Measurements from ENCODE around the gene TNS4.

The TNS4 gene

DNA sequence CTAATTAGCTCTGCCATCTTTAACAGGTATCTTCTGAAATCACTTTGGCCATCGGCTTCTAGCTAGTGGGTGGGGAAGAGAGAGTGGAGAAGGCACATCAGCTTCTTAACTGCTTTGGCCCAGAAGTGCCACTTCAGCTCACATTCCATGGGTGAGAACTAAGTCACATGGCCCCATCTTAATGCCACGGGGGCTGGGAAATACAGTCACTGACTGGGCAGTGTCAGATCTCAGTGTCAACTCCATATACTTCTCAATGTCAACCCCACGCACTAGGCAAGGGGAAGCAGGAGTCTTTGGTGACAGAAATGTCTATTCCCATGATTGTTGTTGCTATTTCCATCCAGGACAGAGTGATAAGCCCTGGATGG is 34.5 kb upstream of the TNS4 start:
- no peak for DNase-seq

DNA sequence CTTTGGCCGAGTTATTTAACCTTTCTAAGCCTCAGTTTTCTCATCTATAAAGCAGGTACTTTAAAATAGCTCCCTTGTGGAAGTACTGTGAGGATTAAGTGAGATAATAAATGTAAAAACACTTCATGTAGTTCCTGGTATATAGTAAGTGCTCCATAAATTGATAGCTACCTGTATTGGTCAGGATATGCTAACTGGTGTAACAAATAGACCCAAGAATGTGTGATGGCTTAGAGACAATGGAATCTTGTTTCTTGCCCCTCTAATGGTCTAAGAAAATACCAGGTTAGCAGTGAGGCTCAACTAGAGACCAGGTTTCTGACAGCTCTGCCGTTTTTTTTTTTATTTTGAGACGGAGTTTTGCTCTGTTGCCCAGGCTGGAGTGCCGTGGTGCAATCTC is 34.0 kb upstream of the TNS4 start:
- DNase-seq, result no peak

DNA sequence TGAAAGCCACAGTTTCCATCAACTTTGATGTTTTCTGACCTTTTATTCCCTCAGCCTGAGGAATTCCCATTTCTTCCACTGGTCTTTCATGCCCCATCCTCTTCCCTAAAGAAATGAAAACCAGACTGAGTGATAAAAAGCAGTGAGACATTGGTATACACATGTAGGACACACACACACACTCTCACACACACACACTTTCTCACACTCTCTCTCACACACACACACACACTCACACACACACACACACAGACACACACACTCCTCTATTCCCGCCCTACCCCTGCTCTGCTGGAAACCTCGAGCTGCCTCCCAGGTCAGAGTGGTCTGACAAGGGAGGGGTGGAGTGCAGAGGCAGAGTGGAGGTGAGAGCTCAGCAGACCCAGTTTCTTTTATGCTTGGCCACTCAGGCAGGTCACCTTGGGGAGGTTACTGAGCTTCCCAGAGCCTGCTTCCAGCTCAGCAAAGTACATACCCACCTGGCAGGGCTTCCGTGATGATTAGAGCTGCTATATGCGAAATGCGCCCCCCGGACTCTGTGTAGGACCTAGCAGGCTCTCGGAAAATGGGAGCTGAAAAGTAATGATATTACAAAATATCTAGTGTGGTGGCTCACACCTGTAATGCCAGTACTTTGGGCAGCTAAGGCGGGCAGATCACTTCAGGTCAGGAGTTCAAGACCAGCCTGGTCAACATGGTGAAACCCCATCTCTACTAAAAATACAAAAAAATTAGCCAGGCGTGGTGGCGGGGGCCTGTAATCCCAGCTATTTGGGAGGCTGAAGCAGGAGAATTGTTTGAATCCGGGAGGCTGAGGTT is 33.2 kb upstream of the TNS4 start:
- no peak for DNase-seq

DNA sequence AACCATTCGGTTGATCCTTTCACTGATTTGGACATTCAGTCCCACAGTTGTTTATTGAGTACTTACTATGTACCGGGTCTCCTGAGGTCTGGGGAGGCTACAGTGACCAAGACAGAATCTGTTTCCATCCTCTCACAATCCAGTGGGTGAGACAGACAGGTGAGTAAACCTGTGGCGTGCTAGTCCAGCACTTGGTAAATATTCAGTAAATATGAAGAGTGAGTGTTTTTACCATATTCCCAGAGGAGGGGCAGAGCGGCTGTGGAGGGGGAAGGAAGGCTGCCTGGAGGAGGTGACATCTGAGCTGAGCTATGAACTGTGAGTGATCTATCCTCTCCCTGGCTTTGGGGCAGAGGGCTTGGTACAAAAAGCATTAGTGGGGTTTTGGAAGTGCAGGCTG is 32.5 kb upstream of the TNS4 start:
- no peak for DNase-seq

DNA sequence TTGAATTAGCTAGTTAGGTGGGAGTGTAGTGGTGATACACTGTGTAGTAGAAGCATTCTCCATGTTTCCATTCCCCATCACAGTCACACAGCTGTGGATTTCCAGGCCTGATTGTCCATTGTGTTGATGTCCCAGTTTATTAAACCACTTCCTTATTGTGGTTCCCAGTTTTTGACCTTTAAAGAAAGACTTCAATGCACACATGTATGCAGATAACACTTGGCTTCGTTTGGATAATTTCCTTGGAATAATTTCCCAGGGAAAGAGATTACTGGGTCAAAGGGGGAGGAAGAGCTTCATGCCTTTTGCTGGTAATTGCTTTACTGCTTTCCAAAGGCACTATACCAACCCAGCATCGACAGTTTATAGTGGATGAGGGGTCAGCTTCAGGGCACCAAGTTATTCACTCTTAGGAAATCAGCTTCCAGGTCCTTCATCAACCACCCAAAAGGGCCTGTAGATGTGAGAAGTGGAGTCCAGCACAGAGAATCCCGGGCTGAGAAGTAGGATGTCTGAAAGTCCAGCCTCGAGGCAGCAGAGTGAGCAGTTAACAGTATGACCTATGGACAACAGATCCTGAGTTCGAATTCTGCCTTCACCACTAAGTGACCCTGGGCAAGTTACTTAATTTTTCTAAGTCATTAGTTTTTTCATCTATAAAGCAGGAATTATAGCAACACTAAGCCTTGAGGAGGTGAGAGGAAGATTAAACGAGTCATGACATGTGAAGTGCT is 31.3 kb upstream of the TNS4 start:
- DNase-seq, result no peak

DNA sequence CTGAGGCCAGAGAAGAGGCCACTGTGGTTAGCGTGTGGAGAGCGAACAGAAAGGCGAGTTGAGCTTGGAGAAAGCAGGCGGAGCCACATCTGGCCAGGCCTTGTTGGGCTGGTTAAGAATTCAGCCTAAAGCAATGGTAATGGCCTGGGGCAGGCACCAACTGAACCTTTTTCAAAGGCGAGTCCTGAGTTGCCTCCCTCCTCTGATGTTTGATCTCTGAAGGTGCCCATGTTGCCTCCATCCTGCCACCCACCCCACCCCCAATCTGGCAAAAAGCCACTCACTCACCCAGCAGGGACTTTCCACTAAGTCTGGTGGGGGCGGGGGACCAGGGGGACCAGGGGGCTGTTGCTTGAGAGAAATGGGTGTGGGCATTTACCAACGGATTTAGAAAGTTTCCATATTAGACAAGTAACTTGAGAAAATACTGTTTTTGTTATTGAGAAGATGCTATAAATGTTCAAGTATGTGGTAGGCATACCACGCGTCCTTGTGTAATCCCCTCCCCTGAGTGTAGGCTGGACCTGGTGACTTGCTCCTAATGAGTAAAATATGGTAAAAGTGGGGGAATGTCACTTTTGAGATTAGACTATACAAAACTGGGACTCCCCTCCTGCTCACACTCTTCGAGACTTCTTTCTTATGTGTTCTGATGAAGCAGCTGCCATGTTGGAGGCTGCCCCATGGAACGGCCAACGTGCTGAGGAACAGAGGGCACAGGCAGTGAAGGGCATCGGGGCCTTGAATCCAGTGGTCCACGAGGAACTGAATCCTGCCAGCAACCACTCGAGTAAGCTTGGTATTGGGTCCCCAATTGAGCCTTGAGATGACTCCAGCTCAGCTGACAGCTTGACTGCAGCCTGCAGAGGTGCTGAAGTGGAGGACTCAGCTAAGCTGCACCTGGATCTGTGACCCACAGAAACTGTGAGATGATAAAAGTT is 29.9 kb upstream of the TNS4 start:
- DNase-seq, result peak; percentile 83

DNA sequence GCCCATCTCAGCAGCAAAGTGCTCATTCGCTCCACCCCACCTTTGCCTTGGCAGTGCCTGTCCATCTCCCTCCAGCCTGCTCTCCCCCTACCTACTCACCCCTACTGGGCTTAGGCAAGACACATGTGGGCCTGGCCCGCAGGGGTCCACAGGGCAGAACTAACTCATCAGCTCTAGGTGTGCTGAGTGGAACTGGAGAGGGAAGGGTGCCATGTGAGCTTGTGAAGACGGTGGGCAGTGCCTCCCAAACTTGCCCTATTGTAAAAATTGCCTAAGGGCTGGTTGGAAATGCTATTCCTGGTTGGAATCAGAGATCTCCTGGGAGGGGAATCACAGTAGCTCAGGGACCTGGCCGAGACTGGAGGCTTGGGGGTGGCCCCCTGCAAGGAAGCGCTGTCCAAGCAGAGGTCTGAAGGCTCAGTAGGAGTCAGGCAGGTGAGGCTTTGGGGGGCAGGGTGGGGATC is 29.1 kb upstream of the TNS4 start:
- DNase-seq, result no peak

DNA sequence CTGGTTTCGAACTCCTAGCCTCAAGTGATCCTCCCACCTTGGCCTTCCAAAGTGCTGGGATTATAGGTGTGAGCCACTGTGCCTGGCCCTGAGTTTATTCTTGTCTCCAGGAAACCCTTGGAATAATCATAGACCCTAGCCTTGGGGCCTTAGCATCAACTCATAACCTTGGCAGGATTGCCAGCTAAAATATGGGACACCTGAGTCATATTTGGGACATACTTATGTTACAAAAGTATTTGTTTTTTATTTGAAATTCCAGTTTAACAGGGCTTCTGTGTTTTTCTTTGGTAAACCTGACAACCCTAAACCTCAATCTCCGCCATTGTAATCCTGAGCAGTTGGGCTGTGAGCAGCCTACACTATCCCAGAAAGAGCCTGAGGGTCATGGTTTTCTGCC is 28.6 kb upstream of the TNS4 start:
- no peak for DNase-seq

DNA sequence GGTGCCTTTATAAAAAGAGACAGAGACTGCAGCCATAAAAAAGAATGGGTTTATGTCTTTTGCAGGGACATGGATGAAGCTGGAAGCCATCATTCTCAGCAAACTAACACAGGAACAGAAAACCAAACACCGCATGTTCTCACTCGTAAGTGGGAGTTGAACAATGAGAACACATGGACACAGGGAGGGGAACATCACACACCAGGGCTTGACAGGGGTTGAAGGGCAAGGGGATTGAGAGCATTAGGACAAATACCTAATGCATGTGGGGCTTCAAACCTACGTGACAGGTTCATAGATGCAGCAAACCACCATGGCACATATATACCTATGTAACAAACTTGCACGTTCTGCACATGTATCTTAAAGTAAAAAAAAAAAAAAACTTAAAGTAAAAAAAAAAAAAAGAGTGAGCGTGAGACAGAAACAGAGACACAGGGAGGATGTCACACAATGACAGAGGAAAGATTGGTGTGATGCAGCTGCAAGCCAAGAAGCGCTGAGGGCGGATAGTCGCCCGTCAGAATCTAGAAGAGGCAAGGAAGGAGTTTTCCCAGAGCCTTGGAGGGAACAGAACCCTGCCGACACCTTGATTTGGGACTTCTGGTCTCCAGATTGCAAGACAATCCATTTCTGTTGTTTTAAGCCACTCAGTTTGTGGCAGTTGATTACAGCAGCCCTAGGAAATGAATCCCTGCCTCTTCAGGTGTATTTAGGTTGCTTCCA is 27.4 kb upstream of the TNS4 start:
- no peak for DNase-seq

DNA sequence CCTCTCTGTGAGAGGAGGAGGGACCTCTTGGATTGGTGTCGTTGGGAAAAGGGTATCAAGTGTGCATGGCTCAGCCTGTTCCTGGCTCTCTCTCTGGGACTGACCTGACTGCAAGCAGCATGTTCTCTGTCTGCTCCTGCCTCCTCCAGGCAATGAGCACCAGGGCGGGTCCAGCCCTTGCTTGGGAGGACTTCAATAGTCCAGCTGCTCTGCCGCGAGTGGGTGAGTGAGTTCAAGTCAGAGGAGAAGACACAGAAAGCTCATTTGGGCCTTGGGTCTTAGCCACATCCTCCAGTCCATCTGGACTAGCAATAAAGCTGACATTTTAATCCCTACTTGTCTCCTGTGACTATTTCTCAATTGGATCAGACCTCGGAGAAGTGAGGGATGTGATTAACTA is 25.2 kb upstream of the TNS4 start:
- DNase-seq, result no peak

DNA sequence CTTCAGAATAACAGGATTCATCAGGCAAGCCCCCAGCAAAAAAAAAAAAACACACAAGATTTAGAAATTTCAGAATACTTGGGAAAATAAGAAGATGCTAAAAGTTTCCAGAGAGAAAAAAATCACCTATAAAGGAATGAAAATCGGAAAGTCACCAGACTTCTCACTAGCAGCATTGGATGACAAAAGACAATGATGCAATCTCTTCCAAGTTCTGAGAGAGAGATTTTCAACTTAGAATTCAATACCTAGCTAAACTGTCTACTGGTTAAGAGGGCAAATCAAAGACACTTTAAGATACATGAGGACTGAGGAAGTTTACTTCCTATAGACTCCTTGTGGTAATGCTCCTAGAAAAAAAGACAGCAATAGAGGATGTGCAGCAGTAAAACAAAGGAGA is 23.9 kb upstream of the TNS4 start:
- no peak for DNase-seq

DNA sequence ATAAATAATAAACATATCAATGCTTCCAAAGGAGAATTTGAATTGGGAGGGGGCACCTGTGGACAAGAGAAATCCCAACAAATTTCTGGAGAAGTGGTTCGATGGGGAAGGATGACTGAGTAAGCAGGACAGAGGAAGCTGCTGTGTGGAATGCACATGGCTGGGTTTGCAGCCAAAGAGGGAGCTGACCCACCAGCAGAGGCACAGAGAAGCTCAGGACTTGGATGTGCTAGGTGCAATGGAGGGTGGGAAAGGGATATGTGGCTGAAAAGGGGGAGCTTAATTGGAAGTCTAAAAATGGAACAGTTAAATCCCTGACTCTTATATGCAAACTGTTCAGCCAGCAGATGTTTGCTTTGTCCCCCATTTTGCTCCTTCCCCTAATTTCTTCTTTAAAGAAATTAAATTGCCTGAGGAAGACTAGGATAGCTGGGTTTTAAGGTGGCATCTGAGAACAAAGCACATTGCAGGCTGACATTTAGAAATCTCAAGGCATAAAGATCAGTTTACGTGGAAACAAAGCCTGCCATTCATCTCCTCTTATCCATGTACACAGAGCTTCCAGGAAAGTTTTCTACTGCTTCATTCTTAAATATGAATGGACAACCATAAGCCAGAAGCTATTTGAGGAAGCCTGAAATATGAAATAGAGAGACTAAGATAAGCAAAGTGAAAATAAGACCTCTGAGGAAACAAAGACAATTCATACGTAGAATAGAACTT is 23.0 kb upstream of the TNS4 start:
- DNase-seq, result no peak

DNA sequence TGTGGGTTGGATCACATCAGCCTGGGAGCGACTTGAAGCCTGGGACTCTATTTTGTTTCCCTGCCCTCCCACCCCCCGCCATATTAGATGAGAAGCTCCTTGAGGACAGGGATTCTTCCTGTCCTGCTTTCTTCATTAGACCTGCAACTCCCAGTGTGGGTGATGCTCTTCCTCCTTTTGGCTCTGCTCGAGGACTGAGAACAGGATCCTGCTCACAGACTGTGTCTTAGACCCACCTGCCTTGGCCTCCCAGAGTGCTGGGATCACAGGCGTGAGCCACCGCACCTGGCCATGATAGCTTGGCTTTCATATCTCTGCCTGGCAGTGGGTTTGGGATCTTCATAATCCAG is 21.5 kb upstream of the TNS4 start:
- DNase-seq, result no peak

DNA sequence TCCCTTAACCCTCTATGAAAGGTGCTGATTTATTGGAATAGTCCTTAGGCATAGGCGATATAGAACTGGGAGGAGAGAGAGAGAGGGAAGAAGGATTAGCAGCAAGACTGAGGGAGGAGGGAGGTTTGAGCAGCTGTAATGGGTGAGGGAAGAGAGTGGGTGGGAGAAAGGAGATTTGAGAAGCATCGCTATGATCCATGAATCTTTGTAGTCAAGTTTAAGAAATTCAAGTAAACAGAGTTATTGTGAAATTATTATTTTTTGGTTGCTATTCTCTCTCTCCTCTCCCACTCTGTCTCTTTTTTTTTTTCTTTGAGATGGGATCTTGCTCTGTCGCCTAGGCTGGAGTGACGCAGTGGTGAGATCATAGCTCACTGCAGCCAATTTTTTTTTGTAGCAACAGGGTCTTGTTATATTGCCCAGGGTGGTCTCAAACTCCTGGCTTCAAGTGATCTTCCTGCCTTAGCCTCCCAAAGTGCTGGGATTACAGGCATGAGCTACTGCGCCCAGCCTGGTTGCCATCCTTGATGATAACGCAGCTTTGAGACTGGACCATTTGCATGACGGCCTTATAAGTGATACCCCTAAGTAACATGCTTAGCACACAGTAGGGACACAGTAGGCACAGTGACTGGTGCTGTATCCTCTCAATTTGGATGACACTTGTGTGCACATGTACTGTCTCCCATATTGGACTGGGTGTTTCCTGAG is 21.0 kb upstream of the TNS4 start:
- DNase-seq, result no peak

DNA sequence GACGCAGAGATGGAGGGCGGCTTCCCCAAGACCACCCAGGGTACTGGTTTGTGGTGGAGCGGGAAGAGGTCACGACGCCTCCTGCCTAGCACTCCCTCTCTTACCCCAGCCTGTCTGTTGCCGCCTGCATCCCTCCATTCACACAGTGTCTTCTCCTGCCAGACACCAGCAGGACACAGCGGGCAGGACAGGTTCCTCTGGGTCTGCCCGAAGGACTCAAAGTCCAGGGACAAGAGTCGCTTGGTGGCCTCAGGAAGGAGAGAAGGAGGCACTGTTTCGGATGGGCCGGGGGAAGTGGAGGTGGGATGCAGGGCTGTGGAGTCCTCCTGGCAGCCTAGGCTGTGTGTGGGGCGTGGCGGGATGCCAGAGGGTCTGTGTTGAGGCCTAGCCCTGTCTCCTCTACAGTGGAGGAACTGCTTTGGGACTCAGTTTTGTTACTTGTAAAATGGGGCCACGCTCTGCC is 19.6 kb upstream of the TNS4 start:
- no peak for DNase-seq

DNA sequence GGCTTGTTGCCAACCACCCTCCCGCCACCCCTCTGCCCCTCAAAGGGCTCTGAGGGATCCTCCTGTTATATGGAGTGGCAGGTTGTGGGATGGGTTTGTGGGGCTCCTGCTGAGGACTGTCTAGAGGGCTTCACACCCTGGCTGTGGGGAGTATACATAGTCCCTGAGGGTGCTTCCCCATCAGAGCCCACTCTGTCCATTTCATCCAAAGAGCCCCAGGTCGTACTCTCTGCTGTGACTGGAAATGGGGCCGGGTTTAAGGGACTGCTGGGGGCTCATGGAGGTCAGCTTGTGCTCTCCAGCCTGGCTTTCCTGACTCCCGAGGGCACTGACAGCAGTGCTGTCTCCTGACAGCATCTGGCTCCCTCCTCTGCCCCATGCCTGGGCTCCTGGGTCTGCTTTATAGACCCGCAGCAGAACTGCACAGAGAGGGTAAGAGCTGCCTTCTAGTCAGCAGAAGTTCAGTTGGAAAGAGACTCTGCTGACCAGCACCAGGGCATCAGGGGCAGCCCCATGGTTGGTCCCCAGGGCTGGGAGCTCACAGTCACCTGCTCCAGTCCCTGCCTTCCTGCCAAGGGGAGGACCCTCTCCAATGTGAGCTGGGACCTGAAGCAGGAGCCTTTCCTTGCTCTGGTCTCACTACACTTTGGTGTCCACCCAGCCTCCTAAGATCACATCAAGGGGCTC is 17.8 kb upstream of the TNS4 start:
- no peak for DNase-seq

DNA sequence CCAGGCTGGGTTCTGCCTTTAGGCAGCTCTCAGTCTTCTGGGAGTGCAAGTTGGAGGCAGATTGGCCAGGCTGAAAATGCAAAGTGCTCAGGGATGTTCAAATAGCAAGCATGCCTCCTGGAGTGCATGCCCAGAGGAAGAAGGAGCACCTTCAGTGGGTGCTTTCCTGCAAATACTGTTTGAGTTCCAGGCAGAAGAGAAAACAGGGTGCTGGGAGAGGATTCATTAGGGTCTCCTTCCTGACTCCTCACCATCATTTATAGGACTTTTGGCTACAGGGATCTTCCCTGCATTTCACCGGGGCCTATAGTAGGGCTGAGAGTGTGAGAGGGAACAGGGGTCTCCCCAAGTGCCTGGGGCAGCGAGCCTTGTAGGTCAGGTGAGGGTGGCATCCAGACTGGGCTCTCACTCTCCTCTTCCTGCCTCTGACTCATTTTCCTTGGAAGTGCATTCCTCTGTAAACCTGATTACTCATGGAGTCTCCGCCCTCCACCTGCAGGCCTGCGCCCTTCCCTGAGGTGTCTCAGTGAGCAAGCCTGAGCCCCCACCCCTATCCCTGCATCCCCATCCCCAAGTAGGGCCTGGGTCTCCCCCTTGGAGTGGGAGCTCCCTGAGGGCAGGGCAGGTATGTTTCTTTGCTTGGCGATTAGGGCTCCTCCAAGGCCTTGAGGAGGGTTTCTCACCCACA is 17.1 kb upstream of the TNS4 start:
- DNase-seq, result no peak

DNA sequence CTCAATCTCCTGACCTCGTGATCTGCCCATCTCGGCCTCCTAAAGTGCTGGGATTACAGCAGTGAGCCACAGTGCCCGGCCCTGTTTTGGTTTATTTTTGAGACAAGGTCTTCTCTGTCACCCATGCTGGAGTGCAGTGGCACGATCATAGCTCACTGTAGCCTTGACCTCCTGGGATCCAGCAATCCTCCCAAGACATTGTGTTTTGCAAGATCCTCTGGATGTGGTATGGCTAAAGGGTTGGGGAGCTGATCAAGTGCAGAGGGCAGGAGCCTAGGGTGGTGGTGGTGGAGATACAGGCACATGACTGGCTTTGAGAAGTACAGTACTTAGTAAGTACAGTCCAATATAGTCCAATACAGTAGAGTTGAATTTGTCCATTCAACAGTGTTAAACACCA is 16.6 kb upstream of the TNS4 start:
- no peak for DNase-seq

DNA sequence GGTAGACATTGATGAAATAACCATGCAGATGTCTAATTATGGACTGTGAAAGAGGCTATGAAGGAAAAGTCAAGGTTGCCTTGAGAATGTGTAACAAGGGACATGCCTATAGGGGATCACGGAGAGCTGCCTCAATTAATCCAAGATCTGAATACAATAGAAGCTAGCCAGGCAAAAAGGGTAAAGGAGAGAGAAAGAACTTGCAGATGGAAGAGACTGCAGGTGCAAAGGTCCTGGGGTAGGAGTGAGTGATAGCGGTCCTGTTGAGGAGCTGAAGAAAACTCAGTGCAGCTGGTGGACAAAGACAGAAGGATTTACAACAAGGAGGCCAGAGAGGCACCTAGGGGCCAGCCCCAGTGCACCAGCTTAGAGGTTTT is 15.9 kb upstream of the TNS4 start:
- DNase-seq, result no peak

All from activated naive CD4-positive, alpha-beta T cell treated with anti-CD3 and anti-CD28 coated beads, Interleukin-2, amount 50 U/mL, for 16 hours (primary cell).